ENCODE measurements around the gene OR9Q1.

GRCh38 chr11:58004664-58005063, 19.0 kb upstream of the OR9Q1 start:
- no peak for TF ChIP-seq ZBTB7A (tag by site-specific recombination; IDR thresholded peaks at IDR 0.05; ENCODE audit: low read depth)
- TF ChIP-seq CTCF (tag by site-specific recombination; IDR thresholded peaks at IDR 0.05) = no peak
- TF ChIP-seq, protein P1, sequence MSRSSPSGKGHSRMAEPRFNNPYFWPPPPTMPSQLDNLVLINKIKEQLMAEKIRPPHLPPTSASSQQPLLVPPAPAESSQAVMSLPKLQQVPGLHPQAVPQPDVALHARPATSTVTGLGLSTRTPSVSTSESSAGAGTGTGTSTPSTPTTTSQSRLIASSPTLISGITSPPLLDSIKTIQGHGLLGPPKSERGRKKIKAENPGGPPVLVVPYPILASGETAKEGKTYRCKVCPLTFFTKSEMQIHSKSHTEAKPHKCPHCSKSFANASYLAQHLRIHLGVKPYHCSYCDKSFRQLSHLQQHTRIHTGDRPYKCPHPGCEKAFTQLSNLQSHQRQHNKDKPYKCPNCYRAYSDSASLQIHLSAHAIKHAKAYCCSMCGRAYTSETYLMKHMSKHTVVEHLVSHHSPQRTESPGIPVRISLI (tag by site-specific recombination; IDR thresholded peaks at IDR 0.05) = no peak
- no peak for TF ChIP-seq ZFP37 (tag by site-specific recombination; IDR thresholded peaks at IDR 0.05)
- TF ChIP-seq YY1 (tag by site-specific recombination; IDR thresholded peaks at IDR 0.05) = no peak
- TF ChIP-seq WT1 (tag by site-specific recombination; IDR thresholded peaks at IDR 0.05) = no peak
- TF ChIP-seq ZNF830 (tag by site-specific recombination; IDR thresholded peaks at IDR 0.05; ENCODE audit: low read depth) = no peak
- TF ChIP-seq KLF8 (tag by site-specific recombination; IDR thresholded peaks at IDR 0.05) = no peak
- no peak for TF ChIP-seq INSM2 (tag by site-specific recombination; IDR thresholded peaks at IDR 0.05)
- TF ChIP-seq FEZF1 (tag by site-specific recombination; IDR thresholded peaks at IDR 0.05) = no peak
- no peak for TF ChIP-seq ZBTB20 (tag by site-specific recombination; IDR thresholded peaks at IDR 0.05)
- no peak for TF ChIP-seq ZEB2 (tag by site-specific recombination; IDR thresholded peaks at IDR 0.05)
- TF ChIP-seq, protein P2, sequence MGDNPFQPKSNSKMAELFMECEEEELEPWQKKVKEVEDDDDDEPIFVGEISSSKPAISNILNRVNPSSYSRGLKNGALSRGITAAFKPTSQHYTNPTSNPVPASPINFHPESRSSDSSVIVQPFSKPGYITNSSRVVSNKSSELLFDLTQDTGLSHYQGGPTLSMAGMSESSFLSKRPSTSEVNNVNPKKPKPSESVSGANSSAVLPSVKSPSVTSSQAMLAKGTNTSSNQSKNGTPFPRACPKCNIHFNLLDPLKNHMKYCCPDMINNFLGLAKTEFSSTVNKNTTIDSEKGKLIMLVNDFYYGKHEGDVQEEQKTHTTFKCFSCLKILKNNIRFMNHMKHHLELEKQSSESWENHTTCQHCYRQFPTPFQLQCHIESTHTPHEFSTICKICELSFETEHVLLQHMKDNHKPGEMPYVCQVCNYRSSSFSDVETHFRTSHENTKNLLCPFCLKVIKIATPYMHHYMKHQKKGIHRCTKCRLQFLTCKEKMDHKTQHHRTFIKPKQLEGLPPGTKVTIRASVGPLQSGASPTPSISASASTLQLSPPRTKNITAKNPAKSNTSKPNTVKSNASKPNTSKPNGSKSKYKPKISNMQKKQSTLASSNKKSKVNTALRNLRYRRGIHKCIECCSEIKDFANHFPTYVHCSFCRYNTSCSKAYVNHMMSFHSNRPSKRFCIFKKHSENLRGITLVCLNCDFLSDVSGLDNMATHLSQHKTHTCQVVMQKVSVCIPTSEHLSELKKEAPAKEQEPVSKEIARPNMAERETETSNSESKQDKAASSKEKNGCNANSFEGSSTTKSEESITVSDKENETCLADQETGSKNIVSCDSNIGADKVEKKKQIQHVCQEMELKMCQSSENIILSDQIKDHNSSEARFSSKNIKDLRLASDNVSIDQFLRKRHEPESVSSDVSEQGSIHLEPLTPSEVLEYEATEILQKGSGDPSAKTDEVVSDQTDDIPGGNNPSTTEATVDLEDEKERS (tag by site-specific recombination; IDR thresholded peaks at IDR 0.05) = no peak
- no peak for TF ChIP-seq KLF9 (tag by site-specific recombination; IDR thresholded peaks at IDR 0.05; ENCODE audit: low read depth)
